ENCODE measurements around the gene SELE. TPM values are rescaled to one million over a fixed set of nuclear protein-coding genes. Genes with fewer than 3 reads are reported as not detected.

SELE gene
- total and polyA plus RNA-seq, 2 of the 13 experiments (the other 11 are each of a cell fraction or from before 2014, with no cell fraction given): 0.04 to 0.09 TPM

- TF ChIP-seq DNMT3B (CRISPR knock-in tag; conservative IDR thresholded peaks at IDR 0.05) (no peak), ZNF407 (CRISPR knock-in tag; IDR thresholded peaks at IDR 0.05; ENCODE audit: not compliant biosample characterization) (no peak), HNF1A (IDR thresholded peaks at IDR 0.05; ENCODE audit: low read depth) (peak; percentile 42; the same call in 1 of the 2 replicates), HNF1A (CRISPR knock-in tag; IDR thresholded peaks at IDR 0.05; ENCODE audit: borderline replicate concordance) (peak; percentile 84), E2F5 (CRISPR knock-in tag; conservative IDR thresholded peaks at IDR 0.05) (no peak), NFE2 (CRISPR knock-in tag; IDR thresholded peaks at IDR 0.05) (peak; percentile 37; the same call in 1 of the 2 replicates), NR2F6 (IDR thresholded peaks at IDR 0.05) (peak; percentile 62; the same call in 1 of the 2 replicates), NR2F6 (CRISPR knock-in tag; IDR thresholded peaks at IDR 0.05) (peak; percentile 37), NCOA2 (CRISPR knock-in tag; IDR thresholded peaks at IDR 0.05) (peak; percentile 96), HDAC2 (CRISPR knock-in tag; IDR thresholded peaks at IDR 0.05) (peak; percentile 67; the same call in 1 of the 2 replicates), FOXP4 (CRISPR knock-in tag; IDR thresholded peaks at IDR 0.05) (peak; percentile 80), BRF2 (CRISPR knock-in tag; IDR thresholded peaks at IDR 0.05) (no peak)
Measured at GRCh38 chr1:169745015-169745861, 11.4 kb upstream of the SELE start (continued).

All from HepG2 (cell line).